ENCODE results near the gene OSGIN1. TPM values are rescaled to one million over a fixed set of nuclear protein-coding genes. Genes with fewer than 3 reads are reported as not detected.

Gene OSGIN1
- total and polyA plus RNA-seq, 2 of the 8 experiments (the other 6 are each of a cell fraction or from before 2014, with no cell fraction given): 0.58 to 0.76 TPM

DNA sequence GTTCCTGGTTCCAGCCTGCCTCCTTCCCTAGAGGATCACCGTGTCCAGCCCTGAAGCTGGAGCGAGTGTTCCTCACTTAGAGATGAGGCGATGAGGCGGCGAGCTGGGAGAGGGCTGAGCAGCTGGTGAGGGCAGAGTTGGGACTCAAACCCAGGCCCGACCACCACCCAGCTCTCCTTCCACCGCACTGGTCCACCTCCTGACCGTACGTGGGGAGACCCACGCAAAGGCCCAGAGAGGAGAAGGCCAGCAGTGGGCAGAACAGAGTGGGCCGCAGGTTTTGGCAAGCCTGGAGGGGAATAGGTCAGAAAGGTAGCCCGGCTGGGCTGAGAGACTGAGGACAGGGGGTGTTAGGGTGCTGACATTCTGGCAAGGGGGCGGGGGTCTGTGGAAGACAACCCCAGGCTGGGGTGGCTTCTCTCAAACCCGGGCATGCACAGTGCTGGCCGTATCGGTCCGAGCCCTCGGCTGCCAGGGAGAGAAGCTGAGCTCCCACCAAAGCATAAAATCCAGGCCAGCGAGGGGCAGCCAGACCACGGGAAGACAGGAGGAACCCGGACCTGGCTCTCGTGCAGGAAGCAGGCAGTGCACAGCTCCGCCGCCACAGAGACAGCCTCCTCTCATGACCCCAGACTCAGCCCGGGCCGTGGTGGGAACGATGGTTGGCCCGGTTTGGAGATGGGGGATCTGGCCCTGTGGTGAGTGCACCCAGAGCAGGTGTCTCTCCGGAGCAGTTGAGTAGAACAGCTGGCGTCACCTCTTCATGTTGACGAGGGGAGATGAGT is 29.3 kb upstream of the OSGIN1 start:
- Histone ChIP-seq H2BK12ac (ENCODE audit: low read depth, low read length) (no peak overlapping the region), H2BK20ac (ENCODE audit: low read length) (no peak overlapping the region), H2BK5ac (ENCODE audit: low read depth, low read length) (no peak overlapping the region), H3K27ac (ENCODE audit: low read depth, low read length) (no peak overlapping the region), H4K8ac (ENCODE audit: extremely low read depth, insufficient read depth, low read length) (no peak overlapping the region), H3K56ac (replicated peaks; ENCODE audit: insufficient read length, low read depth, low read length) (no peak overlapping the region), H2BK120ac (replicated peaks; ENCODE audit: low read depth, low read length) (no peak overlapping the region), H3K4ac (replicated peaks; ENCODE audit: insufficient read length, low read depth, low read length) (no peak overlapping the region), H3K23me2 (ENCODE audit: low read depth, low read length) (peaks cover 8% of the 10 kb centered on the region), H2AK5ac (ENCODE audit: low read depth, low read length) (no peak overlapping the region), H3K9ac (replicated peaks in 1 of 4; ENCODE audit: extremely low read depth in 1 of 4, low read depth in 3 of 4, low read length in 3 of 4) (no peak overlapping the region; a peak in 1 of 7 replicates), H2AFZ (ENCODE audit: low read length) (no peak overlapping the region), H4K20me1 (replicated peaks in 1 of 2; ENCODE audit: control insufficient read depth in 1 of 2, insufficient read depth in 2 of 2, low read length in 2 of 2) (peaks cover 0 to 4% of the 10 kb centered on the region in 2 experiments), H2BK15ac (ENCODE audit: low read length) (no peak overlapping the region), H3K79me2 (ENCODE audit: control insufficient read depth in 1 of 2, insufficient read depth in 2 of 2, low read length in 2 of 2) (no peaks in the 10 kb centered on the region), H3K4me2 (ENCODE audit: insufficient read depth in 1 of 2, low read depth in 2 of 2, low read length in 2 of 2) (no peak overlapping the region), H3K14ac (ENCODE audit: insufficient read length) (no peak overlapping the region), H4K91ac (replicated peaks; ENCODE audit: insufficient read length, low read length) (no peak overlapping the region), H3K4me3 (ENCODE audit: extremely low read depth in 1 of 4, insufficient read depth in 2 of 4, low read depth in 3 of 4, low read length in 4 of 4) (no peak overlapping the region), H3K23ac (ENCODE audit: insufficient read length) (no peak overlapping the region), H3K27me3 (replicated peaks in 1 of 4; ENCODE audit: control insufficient read depth in 3 of 4, extremely low read depth in 1 of 4, insufficient read depth in 3 of 4, low read length in 3 of 4) (0 out of 7 replicates have a peak, but pooled peaks cover 0 to 6% (median 0%) of the 10 kb centered on the region in 4 experiments), H3K18ac (ENCODE audit: extremely low read depth, low read length) (no peak overlapping the region), H3K9me3 (ENCODE audit: insufficient read depth in 2 of 2, low read depth in 1 of 2, low read length in 1 of 2) (peaks cover 0 to 3% of the 10 kb centered on the region in 2 experiments; a peak in 1 of 4 replicates), H4K5ac (ENCODE audit: insufficient read length, low read depth, low read length) (no peak overlapping the region), H3K36me3 (ENCODE audit: control insufficient read depth in 2 of 4, insufficient read depth in 4 of 4, low read length in 3 of 4) (peaks cover 2 to 13% (median 11%) of the 10 kb centered on the region in 4 experiments; a peak in 7 of 8 replicates), H3K79me1 (ENCODE audit: low read depth, low read length) (no peaks in the 10 kb centered on the region), H3K4me1 (replicated peaks in 1 of 4; ENCODE audit: control insufficient read depth in 3 of 4, insufficient read depth in 4 of 4, low read length in 3 of 4) (peaks cover 0 to 6% (median 3%) of the 10 kb centered on the region in 4 experiments; a peak in 4 of 7 replicates)
- 91% methylated on average over 24 of the region's 31 CpGs; no CpG with 5 or more reads in 1 of the 2 experiments for WGBS, 2 experiments (ENCODE audit: extremely low coverage in 1 of 2, insufficient coverage in 1 of 2, insufficient read length in 1 of 2, insufficient replicate concordance in 2 of 2, low coverage in 1 of 2, low lambda C conversion rate in 2 of 2, missing lambda C conversion rate in 1 of 2)
- ChIA-PET CTCF (ENCODE audit: partially characterized antibody) (interaction anchor here (1.0 to 2.0 kb wide), 5 partner anchors 11 to 97 kb away, joined by 3 to 7 read pairs (median 4); no protein-coding TSS in a partner anchor), POLR2A (ENCODE audit: partially characterized antibody) (interaction anchor here (1.5 to 2.7 kb wide), 2 partner anchors 12 to 38 kb away, joined by 3 to 12 read pairs; no protein-coding TSS in a partner anchor)
- FAIRE-seq: no peak
- TF ChIP-seq SP1 (IDR thresholded peaks at IDR 0.05; ENCODE audit: low read depth, low read length) (no peak), E2F6 (IDR thresholded peaks at IDR 0.05) (no peak), JUN (IDR thresholded peaks at IDR 0.05; ENCODE audit: low read depth, low read length) (no peak), TCF12 (IDR thresholded peaks at IDR 0.05; ENCODE audit: low read depth, low read length) (no peak), SAP30 (IDR thresholded peaks at IDR 0.05; ENCODE audit: insufficient read depth, insufficient replicate concordance, low read length) (no peak), KDM5A (IDR thresholded peaks at IDR 0.05; ENCODE audit: low read length) (no peak)
- TF ChIP-seq, protein P1, sequence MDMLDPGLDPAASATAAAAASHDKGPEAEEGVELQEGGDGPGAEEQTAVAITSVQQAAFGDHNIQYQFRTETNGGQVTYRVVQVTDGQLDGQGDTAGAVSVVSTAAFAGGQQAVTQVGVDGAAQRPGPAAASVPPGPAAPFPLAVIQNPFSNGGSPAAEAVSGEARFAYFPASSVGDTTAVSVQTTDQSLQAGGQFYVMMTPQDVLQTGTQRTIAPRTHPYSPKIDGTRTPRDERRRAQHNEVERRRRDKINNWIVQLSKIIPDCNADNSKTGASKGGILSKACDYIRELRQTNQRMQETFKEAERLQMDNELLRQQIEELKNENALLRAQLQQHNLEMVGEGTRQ (IDR thresholded peaks at IDR 0.05; ENCODE audit: low read length): no peak
- DNase-seq (ENCODE audit: low read depth in 1 of 2, low spot score in 2 of 2): no peak

Measured in H1 (cell line).